NT2/D1 (cell line): ENCODE results near the gene DDX10.

Experiments used
- DNase-seq: peaks from one replicate; pipeline ENCODE4 v3.0.0-alpha.2; 2011; ENCODE audit warnings: low read depth, low spot score
- H3K27me3 ChIP-seq: 2 replicates; pipeline ENCODE4 v1.6.0; 2011; ENCODE audit warnings: mild to moderate bottlenecking; ENCODE audit not compliant: insufficient read length, insufficient read depth
- H3K36me3 ChIP-seq: 2 replicates; pipeline ENCODE4 v1.6.1; 2011; ENCODE audit warnings: mild to moderate bottlenecking, low read length, mixed read lengths; ENCODE audit not compliant: insufficient read depth, insufficient read length
- H3K4me1 ChIP-seq: 2 replicates; pipeline ENCODE4 v1.5.1; 2011; ENCODE audit not compliant: insufficient read depth, insufficient read length
- H3K4me3 ChIP-seq: 2 replicates; pipeline ENCODE4 v1.5.1; 2011; ENCODE audit warnings: low read depth; ENCODE audit not compliant: insufficient read length
- H3K9ac ChIP-seq: 2 replicates; pipeline ENCODE4 v1.6.0; 2011; ENCODE audit warnings: low read depth; ENCODE audit not compliant: insufficient read length
- H3K9me3 ChIP-seq: 2 replicates; pipeline ENCODE4 v1.5.1; 2011; ENCODE audit warnings: mild to moderate bottlenecking, low read length; ENCODE audit not compliant: insufficient read depth
- SUZ12 ChIP-seq: IDR thresholded peaks from 2 replicates; pipeline ENCODE4 v1.6.1; 2011; ENCODE audit not compliant: insufficient read length, insufficient read depth; ENCODE audit errors: extremely low read depth
- YY1 ChIP-seq: IDR thresholded peaks from 2 replicates; pipeline ENCODE4 v1.6.1; 2011; ENCODE audit not compliant: insufficient read length, insufficient read depth
- ZNF274 ChIP-seq: IDR thresholded peaks from 2 replicates; pipeline ENCODE4 v1.6.1; 2011; ENCODE audit warnings: mild to moderate bottlenecking, low read depth, low read length

DDX10 gene

DNA sequence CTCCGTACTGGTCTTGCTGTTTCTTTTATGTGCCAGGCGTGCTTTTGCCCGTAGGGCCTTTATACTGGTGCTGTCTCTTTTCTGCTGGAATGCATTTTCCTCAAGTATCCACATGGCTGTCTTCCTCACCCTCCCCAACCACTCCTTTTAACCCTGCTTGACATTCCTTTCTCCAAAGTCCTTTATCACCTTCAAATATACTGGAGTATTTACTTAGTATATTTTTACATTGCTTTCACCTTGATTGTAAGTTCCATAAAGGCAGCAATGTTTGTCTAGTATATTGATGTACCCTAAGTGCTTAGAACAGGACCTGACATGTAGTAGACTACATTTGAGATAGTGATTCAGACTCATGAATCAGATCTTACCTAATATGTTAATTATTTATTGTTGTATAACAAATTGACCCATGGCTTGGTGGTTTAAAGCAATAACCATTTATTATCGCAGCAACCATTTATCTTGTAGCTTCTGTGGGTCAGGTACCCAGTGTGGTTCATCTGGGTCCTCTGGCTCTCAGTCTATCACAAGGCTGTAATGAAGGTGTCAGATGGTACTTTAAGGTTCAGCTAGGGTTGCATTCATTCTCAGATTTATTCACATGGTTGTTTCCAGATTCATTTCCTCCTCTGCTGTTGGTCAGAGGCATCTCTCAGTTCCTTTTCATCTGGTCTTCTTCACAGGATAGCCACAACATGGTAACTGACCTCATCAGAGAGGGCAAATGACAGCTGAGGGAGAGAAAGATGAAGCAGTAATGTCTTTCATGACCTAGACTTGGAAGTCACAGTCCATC lies 34.2 kb downstream of the DDX10 start:
- Histone ChIP-seq H3K9ac (no peak overlapping the region), H3K4me1 (no peaks in the 10 kb centered on the region), H3K9me3 (no peaks in the 10 kb centered on the region), H3K27me3 (no peaks in the 10 kb centered on the region), H3K36me3 (peaks cover 43% of the 10 kb centered on the region), H3K4me3 (no peak overlapping the region)
- DNase-seq, result no peak
- no peak for TF ChIP-seq ZNF274
- TF ChIP-seq YY1, result no peak
- TF ChIP-seq SUZ12, result no peak

DNA sequence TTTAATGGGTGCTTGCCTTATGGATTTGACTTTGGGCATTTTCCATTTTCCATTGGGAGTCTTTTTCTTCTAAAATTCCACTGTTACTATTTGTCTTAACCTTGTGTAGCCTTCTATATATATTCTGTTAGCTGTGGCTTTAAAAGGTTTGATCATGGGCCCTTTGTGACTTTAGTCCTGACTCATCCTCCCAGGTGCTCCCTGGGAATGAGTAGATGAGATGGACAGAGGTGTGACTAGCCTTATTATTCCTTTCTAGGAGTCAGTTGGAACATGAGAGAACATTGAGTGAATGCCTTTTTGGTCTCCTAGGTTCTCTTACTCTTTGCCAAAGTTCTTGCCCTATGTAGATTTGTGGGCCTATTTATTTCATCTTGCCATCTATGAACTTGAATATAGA lies 39.0 kb downstream of the DDX10 start:
- DNase-seq, result no peak
- Histone ChIP-seq H3K9ac (no peak overlapping the region), H3K36me3 (peaks cover 43% of the 10 kb centered on the region), H3K27me3 (no peaks in the 10 kb centered on the region), H3K4me3 (no peak overlapping the region), H3K4me1 (no peaks in the 10 kb centered on the region), H3K9me3 (peaks cover 16% of the 10 kb centered on the region)
- TF ChIP-seq YY1 (no peak), ZNF274 (no peak), SUZ12 (no peak)

DNA sequence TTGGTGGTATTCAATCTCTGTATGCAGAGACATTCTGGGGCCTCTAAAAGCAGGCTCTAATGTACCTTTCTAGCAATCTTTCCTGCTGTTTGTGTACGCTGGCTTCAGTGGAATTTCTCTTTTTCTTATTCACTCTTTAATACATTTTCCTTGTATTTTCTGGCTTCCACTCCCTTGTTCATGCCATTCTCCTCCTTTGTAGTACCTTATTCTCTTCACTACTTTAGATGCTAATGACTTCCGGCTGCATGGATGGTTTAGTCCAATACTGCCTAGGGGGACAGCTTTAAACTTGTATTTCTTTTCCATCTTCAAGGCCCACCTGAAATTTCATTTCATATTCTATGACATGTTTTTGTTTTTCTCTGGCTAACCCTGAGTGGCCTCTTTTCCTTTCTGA lies 40.2 kb downstream of the DDX10 start:
- H3K4me1 ChIP-seq, result no peaks in the 10 kb centered on the region
- no peak overlapping the region for H3K9ac ChIP-seq
- peaks cover 35% of the 10 kb centered on the region for H3K36me3 ChIP-seq
- peaks cover 16% of the 10 kb centered on the region for H3K9me3 ChIP-seq
- TF ChIP-seq SUZ12, result no peak
- TF ChIP-seq ZNF274, result no peak
- no peak for TF ChIP-seq YY1
- no peak overlapping the region for H3K4me3 ChIP-seq
- H3K27me3 ChIP-seq, result no peaks in the 10 kb centered on the region
- no peak for DNase-seq

DNA sequence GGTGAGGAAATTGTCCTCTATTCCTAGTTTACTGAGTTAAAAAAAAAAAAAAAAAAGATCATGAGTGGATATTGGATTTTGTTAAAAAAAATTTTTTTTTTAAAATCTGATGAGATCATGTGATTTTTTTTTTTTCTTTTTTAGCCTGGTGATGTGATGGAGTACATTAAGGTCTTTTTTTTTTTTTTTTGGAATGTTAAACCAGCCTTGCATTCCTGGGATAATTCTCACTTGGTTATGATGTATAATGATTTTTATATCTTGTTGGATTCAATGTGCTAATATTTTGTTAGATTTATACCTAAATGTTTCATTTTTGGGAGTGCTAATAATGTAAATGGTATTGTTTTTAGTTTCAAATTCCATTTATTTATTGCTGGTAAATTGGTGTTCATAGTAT lies 43.3 kb downstream of the DDX10 start:
- TF ChIP-seq ZNF274, result no peak
- no peak for TF ChIP-seq SUZ12
- TF ChIP-seq YY1, result no peak
- no peaks in the 10 kb centered on the region for H3K27me3 ChIP-seq
- no peaks in the 10 kb centered on the region for H3K4me1 ChIP-seq
- no peak for DNase-seq
- H3K36me3 ChIP-seq, result peaks cover 31% of the 10 kb centered on the region
- no peak overlapping the region for H3K9ac ChIP-seq
- H3K4me3 ChIP-seq, result no peak overlapping the region
- H3K9me3 ChIP-seq, result peaks cover 16% of the 10 kb centered on the region

DNA sequence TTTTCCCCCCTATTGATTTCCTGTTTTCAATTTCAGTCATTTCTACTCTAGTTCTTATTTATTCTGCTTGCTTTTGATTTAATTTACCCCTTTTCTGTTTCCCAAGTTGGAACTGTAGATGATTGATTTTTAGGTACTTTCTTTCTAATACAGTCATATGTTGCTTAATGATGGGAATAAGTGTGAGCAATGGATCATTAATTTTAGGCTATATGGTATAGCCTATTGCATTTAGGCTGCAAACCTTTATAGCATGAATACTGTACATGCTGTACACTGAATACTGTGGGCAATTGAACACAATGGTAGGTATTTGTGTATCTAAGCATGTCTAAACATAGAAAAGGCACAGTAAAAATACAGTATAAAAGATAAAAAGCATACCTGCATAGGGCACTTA lies 44.9 kb downstream of the DDX10 start:
- TF ChIP-seq ZNF274 (no peak), YY1 (no peak), SUZ12 (no peak)
- Histone ChIP-seq H3K4me1 (no peaks in the 10 kb centered on the region), H3K9me3 (peaks cover 16% of the 10 kb centered on the region), H3K36me3 (peaks cover 31% of the 10 kb centered on the region), H3K4me3 (no peak overlapping the region), H3K9ac (no peak overlapping the region), H3K27me3 (no peaks in the 10 kb centered on the region)
- no peak for DNase-seq

DNA sequence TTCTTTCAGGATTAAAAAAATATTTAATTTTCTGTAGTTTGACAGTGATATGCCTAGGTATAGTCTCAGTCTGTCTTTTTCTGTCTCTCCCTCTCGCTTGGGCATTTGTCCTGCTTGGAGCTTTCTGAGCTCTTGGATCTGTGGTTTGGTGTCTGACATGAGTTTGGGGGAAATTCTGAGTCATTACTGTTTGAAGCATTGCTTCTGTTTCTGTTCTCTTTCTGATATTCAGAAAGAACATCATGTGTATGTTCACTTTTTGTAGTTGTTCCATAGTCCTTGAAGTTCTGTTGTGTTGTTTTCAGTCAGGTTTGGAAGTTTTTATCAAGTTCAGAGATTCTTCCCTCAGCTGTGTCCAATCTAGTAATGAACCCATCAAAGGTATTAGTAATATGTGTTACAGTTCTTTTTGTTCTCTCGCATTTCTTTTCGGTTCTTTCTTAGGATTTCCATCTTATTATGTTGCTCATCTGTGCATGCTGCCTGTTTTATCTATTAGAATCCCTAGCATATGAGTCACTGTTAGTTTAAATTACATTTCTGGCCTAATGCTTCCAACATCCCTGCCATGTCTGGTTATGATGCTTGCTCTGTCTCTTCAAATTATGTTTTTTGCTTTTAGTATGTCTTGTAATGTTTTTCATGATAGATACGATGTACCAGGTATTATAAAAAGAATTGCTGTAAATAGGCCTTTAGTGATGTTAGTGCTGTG lies 48.4 kb downstream of the DDX10 start:
- H3K4me1 ChIP-seq, result no peaks in the 10 kb centered on the region
- H3K36me3 ChIP-seq, result peaks cover 29% of the 10 kb centered on the region
- H3K9ac ChIP-seq, result no peak overlapping the region
- no peaks in the 10 kb centered on the region for H3K27me3 ChIP-seq
- peaks cover 1% of the 10 kb centered on the region; the same call in 1 of the 2 replicates for H3K9me3 ChIP-seq
- no peak overlapping the region for H3K4me3 ChIP-seq
- no peak for TF ChIP-seq ZNF274
- no peak for TF ChIP-seq YY1
- TF ChIP-seq SUZ12, result no peak
- DNase-seq, result no peak

DNA sequence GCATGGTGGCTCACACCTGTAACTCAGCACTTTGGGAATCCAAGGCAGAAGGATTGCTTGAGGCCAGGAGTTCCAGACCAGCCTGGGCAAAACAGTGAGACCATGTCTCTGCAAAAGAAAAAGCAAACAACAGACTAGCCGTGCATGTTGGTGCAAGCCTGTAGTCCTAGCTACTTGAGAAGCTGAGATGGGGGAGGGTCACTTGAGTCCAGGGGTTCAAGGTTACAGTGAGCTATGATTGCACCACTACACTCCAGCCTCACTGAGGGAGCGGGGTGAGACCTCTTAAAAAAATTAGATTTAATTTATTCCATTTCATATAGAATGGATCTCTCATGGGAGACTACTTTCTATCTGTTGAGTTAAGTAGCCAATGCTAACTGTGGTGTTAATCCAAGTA lies 50.4 kb downstream of the DDX10 start:
- no peaks in the 10 kb centered on the region for H3K4me1 ChIP-seq
- H3K9me3 ChIP-seq, result no peaks in the 10 kb centered on the region
- H3K27me3 ChIP-seq, result no peaks in the 10 kb centered on the region
- H3K9ac ChIP-seq, result no peak overlapping the region
- peaks cover 33% of the 10 kb centered on the region for H3K36me3 ChIP-seq
- no peak overlapping the region for H3K4me3 ChIP-seq
- no peak for TF ChIP-seq YY1
- no peak for TF ChIP-seq ZNF274
- DNase-seq, result no peak
